Prostate gland (tissue), 2 donors: ENCODE data around the gene BSND. TPM values are rescaled to one million over a fixed set of nuclear protein-coding genes. Genes with fewer than 3 reads are reported as not detected.
A peak's percentile ranks its signal among the peaks of the same experiment; 100 is the strongest.

Experiments used
- DNase-seq: peaks from one replicate; pipeline ENCODE4 v3.0.0-alpha.2; 2019; ENCODE audit warnings: low spot score
- H3K27ac ChIP-seq, 2 donors: fragments of 200-600 bp; sonication (generic); 2 replicates each; pipeline ENCODE4 v1.5.1; 2017 to 2019
- H3K27me3 ChIP-seq: fragments of 200-600 bp; sonication (generic); replicated peaks from 2 replicates; pipeline ENCODE4 v1.5.1; 2019; ENCODE audit not compliant: insufficient read depth
- H3K36me3 ChIP-seq, 2 donors: fragments of 200-600 bp; sonication (generic); 1 replicate in 1 of 2; 2 replicates in 1 of 2; pipeline versions ENCODE4 v1.5.1 to v1.8.1; 2017 to 2019
- H3K4me1 ChIP-seq: fragments of 200-600 bp; sonication (generic); replicated peaks from 2 replicates; pipeline ENCODE4 v1.5.1; 2019
- H3K4me3 ChIP-seq, 2 donors: fragments of 200-600 bp; sonication (generic); 2 replicates each; pipeline ENCODE4 v1.5.1; 2017 to 2019
- H3K9me3 ChIP-seq: fragments of 200-600 bp; sonication (generic); 2 replicates; pipeline ENCODE4 v1.5.1; 2017
- POLR2A ChIP-seq: fragments of 450-650 bp; IDR thresholded peaks from one replicate; pipeline ENCODE4 v1.6.1; 2016; ENCODE audit warnings: antibody characterized with exemption, mild to moderate bottlenecking
- POLR2AphosphoS5 ChIP-seq: sonication (generic); formaldehyde crosslinking; IDR thresholded peaks from one replicate; pipeline ENCODE4 v1.6.1; 2017; ENCODE audit warnings: antibody characterized with exemption
- WGBS: methylation state at CpG from one replicate; pipeline ENCODE4 v1.1.5; 2018; 5-methylcytosine and 5-hydroxymethylcytosine counted together
- intact Hi-C: fragments of 100-400 bp; cut with DNase I; formaldehyde crosslinking; loops from one replicate; pipeline ENCODE4 v1.14.2; 2022
- total RNA-seq, 2 donors: library from RNA; depleted of rRNA; stranded (reverse); fragments of >200 nt; gene quantifications; one replicate each; pipeline ENCODE4 v1.1.0, GENCODE V29; 2016
- TF ChIP-seq, protein P1 (sequence below), 4 experiments: fragments of 200-600 bp in 2 of 4; fragments of 450-650 bp in 2 of 4; sonication (generic) in 2 of 4; IDR thresholded peaks; 1 replicate in 3 of 4; 2 replicates in 1 of 4; pipeline ENCODE4 v1.5.1; 2016 to 2019; ENCODE audit warnings: antibody characterized with exemption in 4 of 4, mild to moderate bottlenecking in 2 of 4, moderate library complexity in 2 of 4

The BSND gene
- total RNA-seq, 2 donors from 2014 or later = 0.11 TPM; not detected in 1

DNA sequence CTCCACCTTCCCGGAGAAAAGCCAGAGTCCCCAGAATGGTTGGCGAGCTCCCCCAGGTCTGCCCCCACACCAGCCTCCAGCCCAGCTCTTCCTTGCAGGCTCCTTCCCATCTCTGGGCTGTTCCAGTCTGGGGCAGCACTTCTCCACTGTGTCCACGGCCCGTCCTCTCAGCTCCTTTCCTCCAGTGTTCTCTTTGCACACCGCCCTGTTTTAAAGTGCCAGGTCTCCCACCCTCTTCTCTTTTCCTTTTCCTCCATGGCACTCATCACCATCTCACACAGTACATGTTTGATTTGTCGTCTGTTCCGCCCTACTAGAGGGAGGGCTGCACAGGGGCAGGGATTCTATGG lies 34.5 kb downstream of the BSND start:
- TF ChIP-seq, protein P1, sequence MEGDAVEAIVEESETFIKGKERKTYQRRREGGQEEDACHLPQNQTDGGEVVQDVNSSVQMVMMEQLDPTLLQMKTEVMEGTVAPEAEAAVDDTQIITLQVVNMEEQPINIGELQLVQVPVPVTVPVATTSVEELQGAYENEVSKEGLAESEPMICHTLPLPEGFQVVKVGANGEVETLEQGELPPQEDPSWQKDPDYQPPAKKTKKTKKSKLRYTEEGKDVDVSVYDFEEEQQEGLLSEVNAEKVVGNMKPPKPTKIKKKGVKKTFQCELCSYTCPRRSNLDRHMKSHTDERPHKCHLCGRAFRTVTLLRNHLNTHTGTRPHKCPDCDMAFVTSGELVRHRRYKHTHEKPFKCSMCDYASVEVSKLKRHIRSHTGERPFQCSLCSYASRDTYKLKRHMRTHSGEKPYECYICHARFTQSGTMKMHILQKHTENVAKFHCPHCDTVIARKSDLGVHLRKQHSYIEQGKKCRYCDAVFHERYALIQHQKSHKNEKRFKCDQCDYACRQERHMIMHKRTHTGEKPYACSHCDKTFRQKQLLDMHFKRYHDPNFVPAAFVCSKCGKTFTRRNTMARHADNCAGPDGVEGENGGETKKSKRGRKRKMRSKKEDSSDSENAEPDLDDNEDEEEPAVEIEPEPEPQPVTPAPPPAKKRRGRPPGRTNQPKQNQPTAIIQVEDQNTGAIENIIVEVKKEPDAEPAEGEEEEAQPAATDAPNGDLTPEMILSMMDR (IDR thresholded peaks at IDR 0.05) = no peak
- no peak for TF ChIP-seq POLR2A
- TF ChIP-seq POLR2AphosphoS5 = no peak
- intact Hi-C loops = no loop called here
- WGBS = 89% methylated on average over 7 of the region's 7 CpGs
- Histone ChIP-seq H3K4me1 (no peaks in the 10 kb centered on the region), H3K27ac (no peak overlapping the region), H3K4me3 (no peak overlapping the region), H3K36me3 (no peaks in the 10 kb centered on the region), H3K27me3 (no peaks in the 10 kb centered on the region), H3K9me3 (no peaks in the 10 kb centered on the region)
- DNase-seq = no peak

DNA sequence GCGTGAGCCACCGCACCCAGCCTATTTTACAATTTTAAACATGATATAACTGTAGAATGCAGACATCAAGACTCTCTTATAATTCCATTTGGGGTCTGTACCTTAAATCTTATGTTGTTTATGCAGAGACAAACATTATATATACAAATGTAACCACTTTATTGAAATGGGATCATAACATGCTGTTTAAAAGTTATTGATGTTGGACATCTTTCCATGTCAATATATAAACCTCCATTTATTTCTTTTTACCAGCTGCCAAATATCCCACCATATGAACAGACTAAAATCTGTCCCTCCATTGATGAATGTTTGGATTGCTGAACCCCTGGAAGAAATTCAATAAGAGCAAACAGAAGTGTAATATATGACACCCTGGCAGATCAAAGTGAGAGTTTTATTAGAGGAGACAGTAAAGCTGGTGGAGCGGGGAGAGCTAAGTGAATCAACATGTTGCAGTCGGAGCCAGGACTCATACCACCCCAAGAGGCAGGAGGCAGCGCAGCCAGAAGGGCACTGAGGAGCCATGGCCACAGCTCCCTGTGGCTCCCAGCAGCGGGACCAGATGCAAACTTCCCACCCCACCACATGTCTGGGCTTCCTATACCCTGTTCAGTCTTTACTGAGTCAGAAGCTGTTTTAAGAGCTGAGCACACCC lies 35.9 kb downstream of the BSND start:
- no peak for TF ChIP-seq POLR2A
- TF ChIP-seq, protein P1 (IDR thresholded peaks at IDR 0.05) = no peak
- peak; percentile 39 for TF ChIP-seq POLR2AphosphoS5
- Histone ChIP-seq H3K4me3 (no peak overlapping the region), H3K27me3 (peaks cover 5% of the 10 kb centered on the region), H3K4me1 (no peaks in the 10 kb centered on the region), H3K36me3 (no peaks in the 10 kb centered on the region), H3K9me3 (no peaks in the 10 kb centered on the region), H3K27ac (no peak overlapping the region)
- no peak for DNase-seq
- 54% methylated on average over 6 of the region's 6 CpGs for WGBS
- intact Hi-C loops = no loop called here

DNA sequence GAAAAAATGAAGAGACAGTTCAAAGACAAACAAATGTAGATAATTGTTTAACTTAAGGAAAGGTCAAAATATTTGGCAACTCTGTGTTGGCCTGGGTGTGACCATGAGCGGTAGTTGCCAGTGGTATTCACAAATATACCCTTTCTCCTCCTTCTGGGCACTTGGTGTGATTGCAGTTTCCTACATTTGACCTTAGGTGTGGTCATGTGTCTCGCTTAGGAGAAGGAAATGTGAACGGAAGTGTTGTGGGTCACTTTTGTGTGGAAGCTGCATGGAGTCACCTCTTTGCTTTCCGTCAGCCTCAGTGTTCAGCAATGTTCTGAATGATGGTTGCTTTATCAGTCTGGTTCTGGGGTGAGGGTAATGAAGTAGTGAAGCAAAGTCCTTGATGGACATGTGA lies 37.2 kb downstream of the BSND start:
- no peak overlapping the region for H3K27ac ChIP-seq
- peaks cover 11% of the 10 kb centered on the region for H3K27me3 ChIP-seq
- TF ChIP-seq, protein P1 (IDR thresholded peaks at IDR 0.05) = no peak
- no peak for TF ChIP-seq POLR2A
- TF ChIP-seq POLR2AphosphoS5 = no peak
- no peaks in the 10 kb centered on the region for H3K9me3 ChIP-seq
- 75% methylated on average over 4 of the region's 4 CpGs for WGBS
- H3K4me1 ChIP-seq = no peaks in the 10 kb centered on the region
- no peak for DNase-seq
- H3K36me3 ChIP-seq = no peaks in the 10 kb centered on the region
- intact Hi-C loops = no loop called here
- H3K4me3 ChIP-seq = no peak overlapping the region

DNA sequence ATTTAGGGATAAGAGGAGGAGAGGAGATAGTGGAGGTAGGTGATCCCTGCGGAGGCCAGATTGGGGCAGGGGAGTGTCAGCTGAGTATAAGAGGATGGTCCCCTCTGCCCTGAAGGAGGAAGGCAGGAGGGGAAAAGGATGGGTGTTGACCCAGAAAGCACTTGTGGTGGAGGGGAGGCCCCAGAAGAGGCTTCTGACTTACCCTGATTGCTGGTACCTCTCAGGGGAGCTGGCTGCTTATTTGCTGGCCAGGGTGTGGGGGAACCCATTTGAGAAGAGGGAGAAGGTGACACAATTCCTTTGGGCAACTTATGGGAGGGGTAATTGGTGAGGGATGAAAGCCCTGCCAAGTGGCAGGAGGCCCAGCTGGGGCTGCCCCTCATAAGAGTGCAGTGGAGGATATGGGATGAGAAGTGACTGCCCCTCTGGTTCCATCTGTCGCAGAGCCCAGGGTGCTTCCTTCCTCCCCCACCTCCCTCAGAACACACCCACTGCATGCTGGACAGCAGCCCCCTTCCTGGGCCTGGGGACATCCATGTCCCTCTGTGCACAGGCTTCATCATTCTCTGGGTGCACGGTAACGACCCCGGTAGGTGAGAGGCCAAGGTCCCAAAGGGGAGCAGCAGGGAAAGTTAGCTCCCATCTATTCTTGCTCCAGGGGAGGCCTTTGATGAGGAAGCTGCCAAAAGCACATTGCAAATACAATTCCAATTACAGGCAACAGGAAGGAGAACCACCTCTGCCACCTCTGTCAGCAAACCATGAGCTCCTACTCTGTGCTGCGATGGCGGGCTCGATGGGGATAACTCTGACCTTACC lies 39.2 kb downstream of the BSND start:
- no peak overlapping the region for H3K27ac ChIP-seq
- 92% methylated on average over 8 of the region's 8 CpGs for WGBS
- H3K4me1 ChIP-seq = no peaks in the 10 kb centered on the region
- H3K36me3 ChIP-seq = no peaks in the 10 kb centered on the region
- TF ChIP-seq POLR2A (no peak), POLR2AphosphoS5 (no peak)
- TF ChIP-seq, protein P1 (IDR thresholded peaks at IDR 0.05) = no peak
- peaks cover 11% of the 10 kb centered on the region for H3K27me3 ChIP-seq
- intact Hi-C loops = no loop called here
- no peak for DNase-seq
- H3K4me3 ChIP-seq = no peak overlapping the region
- H3K9me3 ChIP-seq = no peaks in the 10 kb centered on the region

DNA sequence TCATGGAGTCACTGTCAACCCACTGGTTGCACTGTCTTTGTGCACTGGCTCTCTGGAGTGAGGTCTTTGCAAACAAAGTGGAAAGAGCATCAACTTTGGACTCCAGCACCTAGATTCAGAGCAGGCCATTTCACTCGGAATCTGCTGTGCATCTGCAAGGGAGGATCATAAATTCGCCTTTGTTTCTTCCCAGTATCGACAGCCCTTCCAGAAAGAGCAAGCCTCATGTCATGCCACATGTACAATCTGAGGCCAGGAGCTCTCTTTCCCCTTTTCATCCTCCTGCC lies 39.8 kb downstream of the BSND start:
- Histone ChIP-seq H3K36me3 (no peaks in the 10 kb centered on the region), H3K9me3 (no peaks in the 10 kb centered on the region), H3K4me1 (no peaks in the 10 kb centered on the region), H3K4me3 (no peak overlapping the region), H3K27me3 (peaks cover 11% of the 10 kb centered on the region), H3K27ac (no peak overlapping the region)
- intact Hi-C loops = no loop called here
- TF ChIP-seq, protein P1 (IDR thresholded peaks at IDR 0.05) = no peak
- TF ChIP-seq POLR2A = no peak
- DNase-seq = no peak
- 92% methylated on average over 3 of the region's 3 CpGs for WGBS
